ENCODE measurements around the gene ITGA11.

- no peak for TF ChIP-seq EZH2 (IDR thresholded peaks at IDR 0.05; ENCODE audit: insufficient read depth, low read length)
- TF ChIP-seq, protein P1, sequence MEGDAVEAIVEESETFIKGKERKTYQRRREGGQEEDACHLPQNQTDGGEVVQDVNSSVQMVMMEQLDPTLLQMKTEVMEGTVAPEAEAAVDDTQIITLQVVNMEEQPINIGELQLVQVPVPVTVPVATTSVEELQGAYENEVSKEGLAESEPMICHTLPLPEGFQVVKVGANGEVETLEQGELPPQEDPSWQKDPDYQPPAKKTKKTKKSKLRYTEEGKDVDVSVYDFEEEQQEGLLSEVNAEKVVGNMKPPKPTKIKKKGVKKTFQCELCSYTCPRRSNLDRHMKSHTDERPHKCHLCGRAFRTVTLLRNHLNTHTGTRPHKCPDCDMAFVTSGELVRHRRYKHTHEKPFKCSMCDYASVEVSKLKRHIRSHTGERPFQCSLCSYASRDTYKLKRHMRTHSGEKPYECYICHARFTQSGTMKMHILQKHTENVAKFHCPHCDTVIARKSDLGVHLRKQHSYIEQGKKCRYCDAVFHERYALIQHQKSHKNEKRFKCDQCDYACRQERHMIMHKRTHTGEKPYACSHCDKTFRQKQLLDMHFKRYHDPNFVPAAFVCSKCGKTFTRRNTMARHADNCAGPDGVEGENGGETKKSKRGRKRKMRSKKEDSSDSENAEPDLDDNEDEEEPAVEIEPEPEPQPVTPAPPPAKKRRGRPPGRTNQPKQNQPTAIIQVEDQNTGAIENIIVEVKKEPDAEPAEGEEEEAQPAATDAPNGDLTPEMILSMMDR (IDR thresholded peaks at IDR 0.05; ENCODE audit: insufficient read depth, low read depth, low read length) = no peak
Measured at GRCh38 chr15:68332266-68332665, 99.7 kb downstream of the ITGA11 start.
